A549 (cell line): ENCODE measurements around the gene FBXO7. TPM values are rescaled to one million over a fixed set of nuclear protein-coding genes. Genes with fewer than 3 reads are reported as not detected.

Experiments
- ATAC-seq, 2 experiments: fragments of 200-7000 bp in 1 of 2; fragments of >200 bp in 1 of 2; cut with Nextera tagmentation in 1 of 2; cut with Tn5 transposase in 1 of 2; 3 replicates each; pipeline versions ENCODE4 v1.8.0 to v1.9.1; 2018 to 2020; ENCODE audit warnings: mild to moderate bottlenecking in 1 of 2, moderate library complexity in 1 of 2
- CTCF ChIA-PET: fragments of 300-600 bp; sonication (Branson Sonifier 250); formaldehyde crosslinking; extraction: SDS; loops from one replicate; lab custom pipeline; 2021; ENCODE audit warnings: antibody characterized with exemption, inconsistent platforms; lab: Yijun Ruan, JAX
- POLR2A ChIA-PET: fragments of 350-600 bp; formaldehyde crosslinking; extraction: SDS; loops from one replicate; lab custom pipeline; 2021; ENCODE audit warnings: antibody characterized with exemption, inconsistent platforms; lab: Yijun Ruan, JAX
- DNase-seq, 2 experiments: peaks; one replicate each; pipeline versions ENCODE4 v3.0.0 to v3.0.0-alpha.2; 2011 to 2016; ENCODE audit warnings: low read depth in 1 of 2, low spot score in 1 of 2
- FAIRE-seq: peaks from 2 replicates; lab custom pipeline; 2011; peaks lifted over from hg19 to GRCh38; lab: Jason Lieb, UNC
- H3K27ac ChIP-seq, 2 experiments: fragments of >200 bp; sonication (Bioruptor Twin); formaldehyde crosslinking; 3 replicates each; pipeline ENCODE4 v1.5.1; 2016 to 2017
- H3K4me1 ChIP-seq: fragments of >200 bp; sonication (Bioruptor Twin); formaldehyde crosslinking; 3 replicates; pipeline ENCODE4 v1.6.1; 2016
- H3K4me2 ChIP-seq: fragments of >200 bp; sonication (Bioruptor Twin); formaldehyde crosslinking; 3 replicates; pipeline ENCODE4 v1.6.1; 2016
- H3K4me3 ChIP-seq: fragments of >200 bp; sonication (Bioruptor Twin); formaldehyde crosslinking; 3 replicates; pipeline ENCODE4 v1.5.1; 2016
- H3K9me3 ChIP-seq: fragments of >200 bp; sonication (Bioruptor Twin); formaldehyde crosslinking; 3 replicates; pipeline ENCODE4 v1.6.1; 2016
- CBX8 ChIP-seq: fragments of 200-600 bp; sonication (generic); IDR thresholded peaks from 2 replicates; pipeline ENCODE4 v1.6.1; 2016
- CEBPB ChIP-seq, 2 experiments: fragments of >200 bp in 1 of 2; sonication (Bioruptor Twin) in 1 of 2; formaldehyde crosslinking in 1 of 2; IDR thresholded peaks; 2 replicates each; pipeline ENCODE4 v1.6.1; 2012 to 2016
- EHF ChIP-seq: fragments of 250-450 bp; sonication (Bioruptor Pico); IDR thresholded peaks from 2 replicates; pipeline ENCODE4 v1.5.0; 2020; ENCODE audit warnings: mild to moderate bottlenecking
- FOSB ChIP-seq: fragments of 250-450 bp; sonication (Bioruptor Pico); IDR thresholded peaks from 2 replicates; pipeline ENCODE4 v1.5.0; 2020; ENCODE audit warnings: mild to moderate bottlenecking, moderate library complexity
- GATA3 ChIP-seq: IDR thresholded peaks from 2 replicates; pipeline ENCODE4 v1.6.1; 2012; ENCODE audit warnings: borderline replicate concordance
- KDM5A ChIP-seq: fragments of 200-600 bp; sonication (generic); IDR thresholded peaks from 2 replicates; pipeline ENCODE4 v1.6.1; 2016; ENCODE audit warnings: antibody characterized with exemption, mild to moderate bottlenecking
- MAZ ChIP-seq: fragments of 150-350 bp; IDR thresholded peaks from 2 replicates; pipeline ENCODE4 v1.6.1; 2014; ENCODE audit warnings: antibody characterized with exemption, low read depth, low read length, borderline replicate concordance
- NFE2L2 ChIP-seq: fragments of 150-350 bp; conservative IDR thresholded peaks from 2 replicates; pipeline ENCODE4 v1.6.1; 2014; ENCODE audit warnings: low read length
- NR3C1 ChIP-seq: fragments of >200 bp; sonication (Bioruptor Twin); formaldehyde crosslinking; IDR thresholded peaks from 3 replicates; pipeline ENCODE4 v1.6.1; 2017
- PHF8 ChIP-seq: fragments of 200-600 bp; sonication (generic); IDR thresholded peaks from 2 replicates; pipeline ENCODE4 v1.6.1; 2016; ENCODE audit warnings: low read depth, mild to moderate bottlenecking, antibody characterized with exemption, moderate library complexity, borderline replicate concordance
- RARB ChIP-seq: fragments of 250-450 bp; sonication (Bioruptor Pico); IDR thresholded peaks from 2 replicates; pipeline ENCODE4 v1.8.0; 2021; ENCODE audit warnings: mild to moderate bottlenecking, moderate library complexity
- RFX5 ChIP-seq: fragments of 450-650 bp; IDR thresholded peaks from 2 replicates; pipeline ENCODE4 v1.7.1; 2014; ENCODE audit warnings: antibody characterized with exemption, mild to moderate bottlenecking, moderate library complexity
- SREBF2 ChIP-seq: fragments of 450-650 bp; IDR thresholded peaks from 2 replicates; pipeline ENCODE4 v1.6.1; 2014; ENCODE audit warnings: mild to moderate bottlenecking, moderate library complexity
- ZFP36 ChIP-seq: fragments of 450-650 bp; IDR thresholded peaks from 2 replicates; pipeline ENCODE4 v1.6.1; 2014; ENCODE audit warnings: borderline replicate concordance; ENCODE audit not compliant: partially characterized antibody
- ZNF302 ChIP-seq: fragments of 250-450 bp; sonication (Bioruptor Pico); IDR thresholded peaks from 2 replicates; pipeline ENCODE4 v1.9.0; 2021; ENCODE audit warnings: inconsistent platforms, mild to moderate bottlenecking, moderate library complexity
- WGBS: methylation state at CpG from one replicate; pipeline ENCODE4 v1.1.6; 2017; ENCODE audit errors: missing lambda C conversion rate; 5-methylcytosine and 5-hydroxymethylcytosine counted together
- polyA plus RNA-seq, 4 experiments: library from polyadenylated mRNA; depleted of rRNA in 3 of 4; stranded (reverse); fragments of >200 nt; fragmentation: RNase III in 1 of 4; extraction: RNeasy Plus Mini Kit Qiagen cat#74134 plus additional on column Dnase treatment in 1 of 4; gene quantifications; 2 replicates in 3 of 4; 3 replicates in 1 of 4; pipeline ENCODE4 v1.2.3, GENCODE V29; 2011 to 2017
- TF ChIP-seq, protein P1 (sequence below): IDR thresholded peaks from 2 replicates; pipeline ENCODE4 v1.6.1; 2012
- TF ChIP-seq, protein P2 (sequence below): fragments of >200 bp; sonication (Bioruptor Twin); formaldehyde crosslinking; IDR thresholded peaks from 3 replicates; pipeline ENCODE4 v1.6.1; 2016
- TF ChIP-seq, protein P3 (sequence below): fragments of 150-350 bp; IDR thresholded peaks from 2 replicates; pipeline ENCODE4 v1.6.1; 2014; ENCODE audit warnings: low read depth, mild to moderate bottlenecking, low read length
- TF ChIP-seq, protein P4 (sequence below): fragments of >200 bp; sonication (Bioruptor Twin); formaldehyde crosslinking; IDR thresholded peaks from 2 replicates; pipeline ENCODE4 v1.6.1; 2016
- TF ChIP-seq, protein P5 (sequence below): fragments of 250-450 bp; sonication (Bioruptor Pico); IDR thresholded peaks from 2 replicates; pipeline ENCODE4 v1.5.0; 2021; ENCODE audit warnings: mild to moderate bottlenecking, moderate library complexity, borderline replicate concordance

FBXO7 gene
- polyA plus RNA-seq, 2 of the 4 experiments (the other 2 are of a cell fraction): 58.0 to 131 TPM

- DNase-seq (no peak), ATAC-seq (no peak), FAIRE-seq (no peak)
- TF ChIP-seq, protein P1, sequence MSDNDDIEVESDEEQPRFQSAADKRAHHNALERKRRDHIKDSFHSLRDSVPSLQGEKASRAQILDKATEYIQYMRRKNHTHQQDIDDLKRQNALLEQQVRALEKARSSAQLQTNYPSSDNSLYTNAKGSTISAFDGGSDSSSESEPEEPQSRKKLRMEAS: no peak
- TF ChIP-seq, protein P2, sequence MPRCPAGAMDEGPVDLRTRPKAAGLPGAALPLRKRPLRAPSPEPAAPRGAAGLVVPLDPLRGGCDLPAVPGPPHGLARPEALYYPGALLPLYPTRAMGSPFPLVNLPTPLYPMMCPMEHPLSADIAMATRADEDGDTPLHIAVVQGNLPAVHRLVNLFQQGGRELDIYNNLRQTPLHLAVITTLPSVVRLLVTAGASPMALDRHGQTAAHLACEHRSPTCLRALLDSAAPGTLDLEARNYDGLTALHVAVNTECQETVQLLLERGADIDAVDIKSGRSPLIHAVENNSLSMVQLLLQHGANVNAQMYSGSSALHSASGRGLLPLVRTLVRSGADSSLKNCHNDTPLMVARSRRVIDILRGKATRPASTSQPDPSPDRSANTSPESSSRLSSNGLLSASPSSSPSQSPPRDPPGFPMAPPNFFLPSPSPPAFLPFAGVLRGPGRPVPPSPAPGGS: no peak
- TF ChIP-seq FOSB: no peak
- no peak for TF ChIP-seq EHF (CRISPR knock-in tag)
- no peak for TF ChIP-seq PHF8
- TF ChIP-seq NFE2L2: no peak
- no peak for TF ChIP-seq CEBPB (IDR thresholded peaks at IDR 0.05)
- TF ChIP-seq SREBF2: no peak
- no peak for TF ChIP-seq KDM5A
- no peak for TF ChIP-seq MAZ
- TF ChIP-seq, protein P3, sequence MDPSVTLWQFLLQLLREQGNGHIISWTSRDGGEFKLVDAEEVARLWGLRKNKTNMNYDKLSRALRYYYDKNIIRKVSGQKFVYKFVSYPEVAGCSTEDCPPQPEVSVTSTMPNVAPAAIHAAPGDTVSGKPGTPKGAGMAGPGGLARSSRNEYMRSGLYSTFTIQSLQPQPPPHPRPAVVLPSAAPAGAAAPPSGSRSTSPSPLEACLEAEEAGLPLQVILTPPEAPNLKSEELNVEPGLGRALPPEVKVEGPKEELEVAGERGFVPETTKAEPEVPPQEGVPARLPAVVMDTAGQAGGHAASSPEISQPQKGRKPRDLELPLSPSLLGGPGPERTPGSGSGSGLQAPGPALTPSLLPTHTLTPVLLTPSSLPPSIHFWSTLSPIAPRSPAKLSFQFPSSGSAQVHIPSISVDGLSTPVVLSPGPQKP: no peak
- TF ChIP-seq ZNF302 (CRISPR knock-in tag): no peak
- TF ChIP-seq, protein P4, sequence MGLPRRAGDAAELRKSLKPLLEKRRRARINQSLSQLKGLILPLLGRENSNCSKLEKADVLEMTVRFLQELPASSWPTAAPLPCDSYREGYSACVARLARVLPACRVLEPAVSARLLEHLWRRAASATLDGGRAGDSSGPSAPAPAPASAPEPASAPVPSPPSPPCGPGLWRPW: no peak
- no peak for TF ChIP-seq CBX8
- no peak for TF ChIP-seq NR3C1
- TF ChIP-seq GATA3: no peak
- TF ChIP-seq, protein P5, sequence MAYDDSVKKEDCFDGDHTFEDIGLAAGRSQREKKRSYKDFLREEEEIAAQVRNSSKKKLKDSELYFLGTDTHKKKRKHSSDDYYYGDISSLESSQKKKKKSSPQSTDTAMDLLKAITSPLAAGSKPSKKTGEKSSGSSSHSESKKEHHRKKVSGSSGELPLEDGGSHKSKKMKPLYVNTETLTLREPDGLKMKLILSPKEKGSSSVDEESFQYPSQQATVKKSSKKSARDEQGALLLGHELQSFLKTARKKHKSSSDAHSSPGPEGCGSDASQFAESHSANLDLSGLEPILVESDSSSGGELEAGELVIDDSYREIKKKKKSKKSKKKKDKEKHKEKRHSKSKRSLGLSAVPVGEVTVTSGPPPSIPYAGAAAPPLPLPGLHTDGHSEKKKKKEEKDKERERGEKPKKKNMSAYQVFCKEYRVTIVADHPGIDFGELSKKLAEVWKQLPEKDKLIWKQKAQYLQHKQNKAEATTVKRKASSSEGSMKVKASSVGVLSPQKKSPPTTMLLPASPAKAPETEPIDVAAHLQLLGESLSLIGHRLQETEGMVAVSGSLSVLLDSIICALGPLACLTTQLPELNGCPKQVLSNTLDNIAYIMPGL (CRISPR knock-in tag): no peak
- CTCF ChIA-PET: no interaction called here
- no peak overlapping the region for H3K4me3 ChIP-seq
- POLR2A ChIA-PET: no interaction called here
- H3K4me1 ChIP-seq: peaks cover 13% of the 10 kb centered on the region; the same call in 1 of the 3 replicates
- H3K4me2 ChIP-seq: no peak overlapping the region
- 100% methylated on average over 1 of the region's 1 CpG for WGBS
- no peaks in the 10 kb centered on the region for H3K9me3 ChIP-seq
- no peak overlapping the region for H3K27ac ChIP-seq
Measured at GRCh38 chr22:32480238-32480637, 5.6 kb downstream of the FBXO7 start.

- no peak for TF ChIP-seq SREBF2
- no peak for TF ChIP-seq RFX5
- no peak for TF ChIP-seq RARB (CRISPR knock-in tag)
- TF ChIP-seq ZFP36: no peak
- TF ChIP-seq, all 56 proteins: peak for 0
- H3K9me3 ChIP-seq: no peaks in the 10 kb centered on the region
- H3K4me3 ChIP-seq: no peak overlapping the region
- DNase-seq: no peak
- 87% methylated on average over 1 of the region's 1 CpG for WGBS
- no peak overlapping the region for H3K4me2 ChIP-seq
- ChIA-PET POLR2A (no interaction called here), CTCF (interaction anchor here (1.5 kb wide), 1 partner anchor 314 kb away, joined by 3 read pairs; no protein-coding TSS in a partner anchor)
- no peak for FAIRE-seq
- H3K4me1 ChIP-seq: 0 out of 3 replicates have a peak, but pooled peaks cover 4% of the 10 kb centered on the region
- H3K27ac ChIP-seq: no peak overlapping the region
- no peak for ATAC-seq
Measured at GRCh38 chr22:32482708-32483107, 8.1 kb downstream of the FBXO7 start.
